NCI-H2171 (cell line): ENCODE results near the gene B9D1.

Source experiments
- DNase-seq: peaks from one replicate; lab custom pipeline; 2025; lab: John Stamatoyannopoulos, UW

The B9D1 gene

DNA sequence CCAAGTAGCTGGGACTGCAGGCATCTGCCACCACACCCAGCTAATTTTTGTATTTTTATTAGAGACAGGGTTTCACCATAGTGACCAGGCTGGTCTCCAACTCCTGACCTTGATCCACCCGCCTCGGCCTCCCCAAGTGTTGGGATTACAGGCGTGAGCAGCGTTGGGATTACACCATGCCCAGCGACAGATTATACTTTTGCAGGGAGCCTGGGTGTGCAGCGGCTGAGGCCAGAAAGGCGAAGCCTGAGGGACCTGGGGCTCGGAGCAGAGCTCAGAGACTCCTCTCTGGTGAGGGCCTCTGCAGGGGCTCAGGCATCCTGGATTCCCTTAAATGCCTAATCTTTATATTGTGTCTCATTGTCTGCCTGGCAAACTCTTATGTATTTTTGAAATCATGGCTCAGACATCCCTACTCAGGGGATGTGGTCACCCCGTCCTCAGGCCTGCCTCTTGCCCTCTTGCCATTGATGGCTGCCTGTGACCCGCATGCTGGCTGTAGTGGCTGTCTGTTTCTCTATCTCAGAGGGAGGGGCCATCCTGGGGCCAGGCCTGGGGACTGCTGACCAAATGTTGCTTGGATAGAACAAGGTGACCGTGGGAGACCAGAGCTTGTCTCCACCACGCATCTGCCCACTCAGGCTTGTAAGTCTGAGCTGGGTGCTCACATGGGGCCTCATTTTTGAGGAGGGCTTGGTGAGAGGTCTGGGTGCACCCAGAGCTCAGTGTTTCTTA, 42.6 kb downstream of the B9D1 start:
- DNase-seq: no peak

DNA sequence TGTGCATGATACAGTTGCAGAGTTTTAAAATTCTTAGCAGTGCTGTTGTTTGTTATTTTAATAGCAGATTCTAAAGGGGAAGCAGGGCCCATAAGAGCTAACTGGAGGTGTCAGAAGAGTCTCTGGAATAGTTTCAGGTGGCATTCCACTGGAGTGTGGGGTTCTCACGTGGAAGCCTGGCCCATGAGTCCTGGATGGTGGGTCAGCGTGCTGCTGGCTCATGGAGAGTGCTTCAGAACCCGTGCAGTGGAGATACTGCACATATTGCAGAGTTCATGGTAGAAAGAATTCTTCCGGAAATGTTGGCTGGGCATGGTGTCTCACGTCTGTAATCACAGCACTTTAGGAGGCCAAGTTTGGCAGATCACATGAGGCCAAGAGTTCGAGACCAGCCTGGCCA, 43.9 kb downstream of the B9D1 start:
- DNase-seq: no peak

DNA sequence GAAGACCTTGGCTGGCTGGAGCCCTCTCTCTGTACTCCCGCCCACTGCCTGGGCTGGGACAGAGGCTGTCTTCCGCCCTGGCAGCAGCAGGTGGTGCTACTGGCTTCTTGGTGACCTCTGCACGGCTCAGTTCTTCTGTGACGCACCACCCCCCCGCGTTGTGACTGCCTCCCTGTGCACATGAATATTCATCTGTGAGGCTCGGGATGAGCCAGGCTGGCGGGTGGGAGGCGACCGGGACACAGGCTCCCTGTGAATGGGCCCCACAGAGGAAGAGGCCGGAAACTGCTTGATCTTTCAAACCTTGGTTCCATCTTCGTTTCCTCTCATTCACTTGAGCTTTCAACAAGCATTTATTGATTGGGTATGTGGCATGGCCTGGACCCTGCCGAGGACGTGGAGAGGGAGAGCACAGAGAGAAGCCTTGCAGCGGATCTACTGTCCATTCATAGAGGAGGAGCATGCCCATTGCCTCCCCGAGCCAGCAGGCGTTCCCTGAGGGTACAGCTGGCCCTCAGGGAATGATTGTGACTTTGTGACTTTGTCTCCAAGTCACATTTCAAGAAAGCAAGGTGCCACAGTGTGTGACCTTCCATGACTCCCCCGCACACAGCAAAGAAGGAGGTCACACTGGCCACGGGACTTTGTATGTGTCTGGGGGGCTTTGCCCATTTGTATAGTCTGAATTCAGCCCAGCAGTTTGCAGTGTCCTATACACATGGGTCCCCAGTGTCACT, 45.0 kb downstream of the B9D1 start:
- DNase-seq: no peak

DNA sequence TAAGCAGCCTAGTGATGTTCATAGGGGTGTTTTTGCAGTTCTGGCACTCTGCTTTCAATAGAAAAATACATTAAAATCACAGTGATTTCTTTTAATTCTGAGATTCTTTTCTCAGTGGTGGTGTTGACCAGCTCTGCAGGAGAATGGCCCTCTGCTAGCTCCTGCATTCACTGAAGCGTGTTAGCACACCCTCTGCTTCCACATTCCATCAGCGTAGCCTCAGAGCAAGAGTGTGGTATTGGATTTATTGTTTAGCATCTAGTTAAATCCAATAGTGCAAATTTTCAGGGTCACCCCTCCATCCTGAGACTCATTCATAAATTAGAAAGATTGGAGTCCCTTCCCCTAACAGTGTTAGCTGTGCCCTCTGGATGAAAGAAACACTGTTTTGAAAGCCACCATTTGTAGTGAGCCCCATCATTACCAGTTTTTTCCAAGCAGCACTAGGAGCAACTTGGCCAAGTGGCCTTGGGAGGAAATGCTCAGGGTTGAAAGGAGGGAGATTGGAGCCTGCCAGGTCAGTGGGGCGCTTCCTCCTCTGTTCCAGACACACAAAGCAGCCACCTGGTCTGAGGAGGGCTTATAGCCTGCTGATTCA, 45.7 kb downstream of the B9D1 start:
- no peak for DNase-seq

DNA sequence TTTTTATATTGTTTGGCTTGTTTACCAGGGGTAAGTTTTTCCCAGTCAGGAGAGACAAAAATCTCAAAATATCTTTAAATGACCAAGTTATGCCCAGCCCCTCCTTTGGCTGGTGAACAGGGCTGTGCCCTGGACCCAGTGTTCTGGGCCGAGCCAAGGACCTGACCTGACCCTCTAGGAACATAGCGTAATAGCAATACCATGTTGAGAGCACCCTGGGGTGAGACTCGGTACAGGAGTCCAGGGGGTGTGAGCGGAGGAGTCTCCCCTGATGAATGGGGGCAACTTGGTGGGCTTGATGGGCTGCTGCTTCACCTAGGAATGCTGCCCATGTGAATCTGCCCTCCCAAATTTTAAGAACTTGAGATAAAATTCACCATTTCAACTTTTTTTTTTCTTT, 47.4 kb downstream of the B9D1 start:
- no peak for DNase-seq

DNA sequence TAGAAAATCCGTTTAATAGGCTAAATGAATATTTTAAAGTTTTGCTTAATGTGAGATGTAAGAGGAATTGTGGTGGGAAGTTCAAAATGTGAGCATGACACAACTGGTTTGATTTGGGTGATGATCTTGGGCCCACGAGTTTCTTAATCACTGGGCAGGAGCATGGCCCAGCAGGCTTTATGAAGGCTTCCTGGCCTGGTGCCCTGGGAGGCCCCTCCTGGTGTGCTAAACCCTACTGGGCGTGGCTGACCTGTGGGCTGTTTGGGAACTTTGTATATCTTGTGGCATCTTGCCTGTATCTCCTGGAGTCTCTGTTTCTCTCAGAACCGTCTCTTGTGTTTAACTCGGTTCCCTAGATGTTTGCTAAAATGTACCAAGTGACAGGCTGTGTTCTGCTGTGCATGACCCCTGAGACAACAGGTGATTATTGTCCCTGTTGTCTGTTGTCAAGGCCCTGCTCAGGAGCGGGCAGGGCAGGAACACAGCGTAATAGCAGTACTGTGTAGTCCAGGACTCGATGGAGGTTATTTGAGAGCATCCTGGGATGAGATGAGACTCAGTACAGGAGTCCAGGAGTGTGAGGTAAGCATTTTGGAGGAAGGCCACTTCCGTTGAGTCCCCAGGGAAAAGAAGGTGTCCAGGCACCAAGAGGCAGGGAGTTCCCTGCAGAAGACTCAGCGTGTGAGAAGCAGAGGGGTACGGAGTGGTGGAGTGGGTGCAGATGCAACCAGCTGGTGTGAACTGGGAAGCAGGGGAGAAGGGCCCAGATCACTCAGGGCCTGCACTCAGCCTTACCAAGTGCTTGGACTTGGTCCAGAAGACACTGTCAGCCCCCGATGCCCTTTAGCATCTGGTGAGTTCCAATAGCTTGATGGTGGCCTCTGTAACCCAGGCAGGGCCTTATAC, 48.5 kb downstream of the B9D1 start:
- DNase-seq: no peak

DNA sequence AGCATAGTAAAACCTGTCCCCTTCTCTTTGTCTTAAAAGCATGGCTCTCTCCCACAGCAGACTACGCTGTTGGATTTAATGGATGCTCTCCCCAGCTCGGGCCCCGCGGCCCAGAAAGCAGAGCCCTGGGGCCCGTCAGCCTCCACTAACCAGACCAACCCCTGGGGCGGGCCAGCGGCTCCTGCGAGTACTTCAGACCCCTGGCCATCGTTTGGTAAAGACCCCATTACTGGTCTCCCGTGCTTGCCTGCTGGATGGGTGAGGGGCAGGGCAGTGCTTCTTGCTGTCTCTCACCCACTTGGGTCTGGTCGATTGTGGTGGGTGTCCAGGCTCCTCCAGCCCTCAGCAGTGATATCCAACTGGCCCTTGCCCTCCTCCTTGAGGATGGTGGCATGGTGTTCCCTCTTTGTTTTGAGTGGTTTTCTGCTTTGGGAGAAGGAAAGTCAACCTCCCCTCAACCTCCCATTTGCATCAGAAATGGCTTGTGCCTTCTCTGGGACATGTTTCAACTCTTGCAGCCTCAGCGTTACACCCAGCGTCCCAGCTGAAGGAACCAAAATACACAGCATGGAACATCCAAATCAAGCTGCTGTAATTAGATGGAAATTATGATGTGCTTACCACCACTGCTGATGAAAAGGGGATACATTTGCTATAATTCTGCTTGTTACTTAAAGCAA, 49.3 kb downstream of the B9D1 start:
- DNase-seq: no peak

DNA sequence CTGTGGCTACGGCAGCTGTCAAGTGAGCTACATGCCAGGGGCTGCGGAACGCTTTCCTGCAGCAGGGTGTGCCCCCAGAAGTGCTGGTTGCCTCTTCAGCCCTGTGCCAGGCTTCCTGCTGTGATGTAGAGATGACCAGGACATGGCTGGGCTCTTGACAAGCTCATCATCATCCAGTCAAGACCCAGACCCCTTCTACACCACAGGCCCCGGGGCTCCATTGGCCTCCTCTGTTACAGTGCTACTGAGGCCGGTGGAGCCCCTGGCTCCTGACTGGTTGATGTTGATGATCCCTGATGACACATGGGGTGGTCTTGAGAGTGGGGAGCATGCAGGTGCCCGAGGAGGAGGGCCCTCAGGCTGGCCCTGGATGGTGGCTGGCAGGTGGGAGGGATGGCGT, 50.1 kb downstream of the B9D1 start:
- DNase-seq: no peak

DNA sequence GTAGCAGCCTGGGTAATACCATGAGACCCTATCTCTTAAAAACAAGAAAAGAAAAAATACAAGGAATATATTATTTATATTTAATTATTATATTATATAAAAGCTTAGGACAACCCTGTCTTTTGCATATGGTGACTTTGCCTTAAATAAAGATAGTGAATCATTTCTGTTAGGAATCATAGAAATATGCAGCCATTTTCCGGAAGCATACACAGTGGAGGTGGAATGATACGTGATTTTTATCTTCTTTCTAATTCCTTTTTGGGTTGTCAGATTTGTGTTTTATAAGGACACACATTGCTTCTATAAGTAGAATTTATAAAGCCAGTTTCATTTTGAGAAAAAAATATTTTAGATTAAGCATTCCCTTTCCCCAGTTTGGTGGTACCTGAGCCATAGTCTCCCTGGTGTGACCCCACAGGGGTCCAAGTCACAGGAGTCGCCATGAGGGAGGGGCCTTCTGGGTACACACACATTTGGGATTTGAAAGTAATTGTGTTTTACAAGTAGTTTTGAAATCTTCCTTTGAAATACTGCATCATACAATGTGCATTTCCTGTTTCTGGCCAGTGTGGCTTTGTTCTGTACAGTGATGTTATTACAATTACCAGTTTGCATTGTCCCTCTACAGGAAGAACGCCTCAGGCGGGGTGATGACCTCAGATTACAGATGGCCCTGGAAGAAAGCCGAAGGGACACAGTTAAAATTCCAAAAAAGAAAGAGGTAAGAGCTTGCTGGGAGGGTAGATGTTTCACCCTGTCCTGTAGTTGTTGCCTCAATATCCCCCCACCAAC, 50.9 kb downstream of the B9D1 start:
- DNase-seq: no peak

DNA sequence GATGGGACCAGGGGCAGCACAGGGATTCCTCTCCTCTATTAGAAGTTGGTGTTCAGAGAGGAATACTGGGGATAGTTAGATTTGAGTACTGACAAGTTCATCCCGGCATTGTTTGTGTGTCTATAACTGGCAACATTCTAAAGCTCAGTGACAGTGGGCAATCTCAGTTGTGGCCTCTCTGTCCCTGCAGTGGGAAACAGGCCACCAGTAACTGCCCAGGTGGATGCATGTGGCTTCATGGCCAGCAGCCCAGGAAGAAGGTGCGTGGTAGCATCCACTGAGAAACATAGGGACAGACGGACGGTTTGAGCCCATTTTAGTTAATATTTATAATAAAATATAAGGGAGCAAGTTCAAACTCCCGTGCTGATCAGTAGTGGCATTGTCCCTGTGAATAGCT, 51.5 kb downstream of the B9D1 start:
- DNase-seq: no peak

DNA sequence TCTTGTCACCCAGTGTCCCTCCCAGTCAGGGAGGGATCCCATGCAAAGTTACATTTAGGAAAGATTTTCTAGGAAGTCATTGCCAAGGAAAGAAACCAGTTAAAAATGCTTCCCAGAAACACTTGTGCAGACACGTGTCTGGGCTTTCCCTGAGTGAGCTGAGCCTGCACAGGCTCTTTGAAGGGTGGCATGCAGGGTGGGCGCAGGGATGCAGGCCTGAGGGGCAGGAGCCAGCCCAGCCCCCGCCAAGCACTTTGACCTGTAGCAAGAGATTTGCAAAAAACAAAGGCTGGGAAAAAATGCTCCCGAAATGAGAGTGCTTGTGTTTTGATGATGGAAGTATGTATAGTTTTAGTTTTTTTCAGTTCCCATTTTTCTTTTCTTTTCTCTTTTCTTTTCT, 52.4 kb downstream of the B9D1 start:
- DNase-seq: no peak

DNA sequence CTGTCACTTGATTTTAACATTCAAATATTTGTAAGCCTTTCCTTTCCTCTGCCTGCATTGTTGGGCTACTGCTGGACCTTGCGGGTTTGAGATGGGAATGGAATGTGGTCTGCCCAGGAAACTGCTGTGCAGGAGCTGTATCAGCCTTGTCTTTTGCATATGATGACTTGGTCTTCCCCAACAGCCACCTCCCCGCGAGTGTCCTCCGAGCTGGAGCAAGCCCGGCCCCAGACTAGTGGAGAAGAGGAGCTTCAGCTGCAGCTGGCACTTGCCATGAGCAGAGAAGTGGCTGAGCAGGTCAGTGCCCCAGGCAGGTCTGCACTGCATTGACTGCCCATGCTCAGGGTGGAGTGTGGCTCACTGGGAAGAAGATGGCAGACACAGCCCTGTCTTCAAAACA, 52.8 kb downstream of the B9D1 start:
- no peak for DNase-seq

DNA sequence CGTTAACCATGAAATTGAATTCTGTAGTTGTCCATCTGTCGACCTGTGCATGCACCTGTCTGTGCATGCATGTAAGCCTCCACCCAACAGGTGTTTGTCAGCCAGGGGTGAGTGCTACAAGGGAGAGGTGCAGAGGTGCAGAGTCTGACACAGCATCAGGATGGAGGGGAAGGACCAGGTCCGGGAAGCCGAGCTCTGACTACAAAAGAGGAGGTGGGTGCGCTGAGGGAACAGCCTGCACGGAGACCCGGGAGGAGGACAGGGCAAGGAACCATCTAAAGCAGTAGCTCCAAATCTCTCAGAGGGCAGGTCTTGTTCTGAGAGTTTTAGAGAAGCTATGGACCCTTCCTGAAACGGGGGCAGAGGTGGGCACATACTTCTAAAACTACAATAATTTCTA, 54.1 kb downstream of the B9D1 start:
- peak; percentile 58 for DNase-seq

DNA sequence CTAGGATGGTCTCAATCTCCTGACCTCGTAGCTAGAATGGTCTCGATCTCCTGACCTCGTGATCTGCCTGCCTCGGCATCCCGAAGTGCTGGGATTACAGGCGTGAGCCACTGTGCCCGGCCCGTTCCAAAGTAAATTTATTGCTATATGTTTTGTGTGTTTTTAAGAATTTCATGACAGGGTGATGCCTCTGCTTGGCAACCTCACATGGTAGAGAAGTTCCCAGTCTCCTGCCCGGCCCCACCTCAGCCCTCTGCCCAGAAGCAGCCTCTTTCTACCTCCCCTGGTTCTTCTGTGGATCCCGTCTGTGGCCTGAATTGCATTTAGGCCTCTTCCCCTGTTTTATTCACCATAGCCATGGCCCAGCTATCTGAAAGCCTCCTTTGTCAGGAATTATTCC, 55.0 kb downstream of the B9D1 start:
- DNase-seq: no peak

DNA sequence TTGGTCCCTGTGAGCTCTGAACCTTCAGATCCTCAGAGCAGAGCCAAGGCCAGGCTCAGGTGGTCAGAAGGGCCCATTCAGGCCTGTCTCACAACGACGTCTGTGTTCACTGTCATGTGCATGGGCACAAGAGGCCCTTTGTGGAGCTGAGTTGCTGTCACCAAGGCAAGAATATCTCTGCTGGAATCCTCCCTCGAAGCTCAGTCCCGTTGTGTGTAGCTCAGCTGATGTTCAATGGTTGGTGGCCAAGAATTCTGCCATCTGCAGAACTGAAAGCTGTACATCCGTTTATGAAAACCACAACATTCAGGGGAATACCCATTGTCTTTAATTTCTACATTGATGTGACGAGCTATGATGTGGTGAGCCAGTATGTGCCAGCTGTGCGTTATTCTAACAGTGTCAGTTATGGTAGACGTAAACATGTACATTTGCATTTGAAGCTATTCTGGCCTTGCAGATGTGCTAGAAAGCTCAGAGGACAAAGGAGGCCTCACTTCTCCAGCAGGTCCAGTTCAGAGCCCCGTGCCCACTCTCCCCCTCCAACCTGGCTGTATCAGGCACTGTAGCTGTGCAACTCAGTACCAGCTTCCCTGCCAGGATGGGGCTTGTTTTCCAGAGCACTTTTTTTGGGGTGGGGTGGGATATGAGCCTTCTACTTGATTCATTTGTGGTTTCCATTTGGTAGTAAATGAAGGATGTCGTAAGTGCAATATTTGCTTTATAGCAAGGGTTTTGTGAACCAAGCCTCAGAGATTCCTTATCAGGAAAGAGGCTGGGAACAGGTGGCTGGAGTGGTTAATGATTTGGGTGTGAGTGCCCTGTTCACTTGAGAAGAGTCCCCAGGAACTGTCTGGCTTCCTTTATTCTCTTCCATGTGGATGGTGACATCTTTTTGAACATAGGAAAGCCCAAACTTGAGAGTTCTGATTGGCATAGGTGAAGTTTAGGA, 56.1 kb downstream of the B9D1 start:
- DNase-seq: no peak

DNA sequence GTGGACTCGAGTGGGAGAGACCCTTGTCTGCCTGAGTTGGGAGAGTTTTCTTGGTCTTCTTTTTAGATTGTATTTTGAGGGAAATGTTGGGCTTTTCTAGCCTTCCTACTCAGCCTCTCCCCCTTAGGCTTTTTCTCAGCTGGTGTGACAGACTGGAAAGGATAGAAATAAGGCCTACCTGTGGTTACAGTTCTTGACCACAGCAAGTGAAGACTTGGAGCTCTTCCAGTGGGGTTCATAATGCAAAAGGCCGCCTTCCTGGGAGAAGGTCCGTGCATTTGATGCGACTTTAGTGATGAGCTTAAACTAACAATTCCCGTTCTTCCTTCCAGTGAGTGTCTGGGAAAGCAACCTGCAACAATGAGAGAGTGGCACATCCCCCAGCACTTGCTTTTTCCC, 56.8 kb downstream of the B9D1 start:
- DNase-seq: no peak

DNA sequence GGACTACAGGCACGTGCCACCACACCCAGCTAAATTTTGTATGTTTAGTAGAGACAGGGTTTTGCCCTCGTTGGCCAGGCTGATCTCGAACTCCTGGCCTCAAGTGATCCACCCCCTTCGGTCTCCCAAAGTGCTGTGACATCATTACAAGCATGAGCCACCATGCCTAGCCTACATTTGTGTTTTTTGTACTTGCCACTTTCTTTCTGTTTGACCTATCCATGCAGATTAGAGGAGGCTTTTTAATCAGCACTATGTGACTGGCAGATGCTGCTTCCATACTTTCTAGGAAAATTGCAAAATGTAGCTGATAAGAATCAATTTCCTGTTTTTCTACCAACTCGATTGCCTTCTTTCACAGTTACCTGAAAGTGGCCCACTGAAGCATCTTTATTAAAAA, 57.3 kb downstream of the B9D1 start:
- DNase-seq: no peak

DNA sequence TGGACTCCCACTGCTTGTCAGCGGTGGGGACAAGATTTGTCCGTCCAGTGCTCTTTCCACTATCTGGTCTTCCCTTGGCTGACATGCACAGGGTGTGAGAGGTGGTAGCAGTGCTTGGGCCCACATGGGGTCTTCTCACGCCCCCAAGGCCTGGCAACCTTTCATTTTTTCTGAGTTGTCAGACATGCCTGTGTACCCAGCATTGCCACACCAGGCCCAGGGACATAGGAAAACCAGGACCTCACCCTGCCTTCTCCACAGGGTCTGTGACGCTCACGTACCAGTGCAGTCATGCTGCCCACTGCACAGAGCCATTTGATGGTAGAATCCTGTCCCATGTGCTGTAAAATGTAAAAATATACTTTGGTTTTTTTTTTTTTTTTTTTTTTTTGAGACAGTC, 57.8 kb downstream of the B9D1 start:
- no peak for DNase-seq

DNA sequence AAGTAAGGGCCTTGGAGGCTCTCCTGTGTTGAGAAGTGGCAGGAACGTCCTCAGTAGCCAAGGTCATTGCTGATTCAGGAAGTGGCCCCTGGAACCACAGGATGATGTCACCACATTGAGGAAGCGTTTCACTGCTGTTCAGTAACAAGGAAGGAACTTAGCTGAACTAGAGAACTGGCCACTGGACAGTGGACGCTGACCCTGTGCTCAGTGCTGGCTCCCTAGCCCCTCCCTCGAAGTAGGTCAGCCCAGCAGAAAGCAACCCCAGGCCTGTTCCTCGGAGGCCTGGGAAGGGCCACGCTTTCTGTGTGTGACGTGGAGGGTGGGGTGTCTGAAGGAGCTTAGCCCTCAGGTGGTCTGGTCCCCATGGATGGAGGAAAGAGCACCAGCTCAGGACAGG, 58.3 kb downstream of the B9D1 start:
- DNase-seq: no peak

DNA sequence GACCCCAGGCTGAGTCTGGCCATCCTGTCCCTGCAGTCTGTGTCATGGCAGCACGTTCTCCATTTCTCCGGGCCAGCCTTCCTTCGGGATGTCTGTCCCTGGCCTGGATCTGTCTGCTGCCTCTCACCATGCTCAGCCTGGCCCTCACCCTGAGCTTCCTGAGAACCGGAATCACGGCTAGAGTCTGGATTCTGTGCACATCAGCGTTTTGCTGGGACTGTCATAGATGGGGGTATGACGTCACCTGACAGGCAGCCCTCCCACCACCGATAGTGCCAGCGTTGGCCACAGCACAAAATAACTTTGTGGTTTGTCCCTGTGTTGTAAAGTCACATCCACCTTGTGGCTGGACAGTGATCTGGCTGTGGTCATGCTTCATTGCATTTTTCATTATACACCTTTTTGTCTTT, 59.2 kb downstream of the B9D1 start:
- DNase-seq: no peak
